ENCODE results near the gene CAV2.

CAV2 gene

GRCh38 chr7:116543664-116544063, 44.1 kb downstream of the CAV2 start:
- H3K36me3 ChIP-seq (ENCODE audit: control insufficient read depth, low read length): no peaks in the 10 kb centered on the region
- H3K27ac ChIP-seq (ENCODE audit: low read depth, low read length): no peak overlapping the region
- H3K79me2 ChIP-seq (ENCODE audit: control insufficient read depth, low read length): no peaks in the 10 kb centered on the region
- no peaks in the 10 kb centered on the region for H3K9me3 ChIP-seq (ENCODE audit: control insufficient read depth, insufficient read depth, low read length)
- no peaks in the 10 kb centered on the region for H3F3A ChIP-seq (ENCODE audit: control insufficient read depth, insufficient read depth)
- H4K20me1 ChIP-seq (ENCODE audit: control insufficient read depth, insufficient read depth, low read depth, low read length): no peaks in the 10 kb centered on the region
- no peak for TF ChIP-seq CTCF (IDR thresholded peaks at IDR 0.05; ENCODE audit: low read depth, low read length, poor library complexity, severe bottlenecking)
- TF ChIP-seq EZH2phosphoT487 (IDR thresholded peaks at IDR 0.05; ENCODE audit: borderline replicate concordance, low read length): no peak
- no peaks in the 10 kb centered on the region for H3K4me1 ChIP-seq (ENCODE audit: control insufficient read depth, low read length)
- no peak overlapping the region for H3K4me3 ChIP-seq (ENCODE audit: low read length)
- no peaks in the 10 kb centered on the region for H3K9me2 ChIP-seq (replicated peaks; ENCODE audit: control insufficient read depth, low read length)
- peaks cover 3% of the 10 kb centered on the region; the same call in 1 of the 2 replicates for H3K27me3 ChIP-seq (ENCODE audit: control insufficient read depth, low read length)
- no peak overlapping the region for H3K4me2 ChIP-seq (ENCODE audit: low read length)

- no peak overlapping the region for H3K4me3 ChIP-seq (ENCODE audit: low read length)
These were observed 44.9 kb downstream of the CAV2 start for GRCh38 chr7:116544487-116544886.

GRCh38 chr7:116545411-116545993, 46.0 kb downstream of the CAV2 start:
- TF ChIP-seq CTCF (IDR thresholded peaks at IDR 0.05; ENCODE audit: low read depth, low read length, poor library complexity, severe bottlenecking) (no peak), EZH2phosphoT487 (IDR thresholded peaks at IDR 0.05; ENCODE audit: borderline replicate concordance, low read length) (no peak)
- no peaks in the 10 kb centered on the region for H3K36me3 ChIP-seq (ENCODE audit: control insufficient read depth, low read length)
- H3K9me2 ChIP-seq (replicated peaks; ENCODE audit: control insufficient read depth, low read length): no peaks in the 10 kb centered on the region
- H3K4me2 ChIP-seq (ENCODE audit: low read length): no peak overlapping the region
- H3F3A ChIP-seq (ENCODE audit: control insufficient read depth, insufficient read depth): no peaks in the 10 kb centered on the region
- no peaks in the 10 kb centered on the region for H3K79me2 ChIP-seq (ENCODE audit: control insufficient read depth, low read length)
- H3K4me3 ChIP-seq (ENCODE audit: low read length): no peak overlapping the region
- no peaks in the 10 kb centered on the region for H3K4me1 ChIP-seq (ENCODE audit: control insufficient read depth, low read length)
- no peak overlapping the region for H3K27ac ChIP-seq (ENCODE audit: low read depth, low read length)
- H4K20me1 ChIP-seq (ENCODE audit: control insufficient read depth, insufficient read depth, low read depth, low read length): no peaks in the 10 kb centered on the region
- peaks cover 3% of the 10 kb centered on the region; the same call in 1 of the 2 replicates for H3K27me3 ChIP-seq (ENCODE audit: control insufficient read depth, low read length)
- H3K9me3 ChIP-seq (ENCODE audit: control insufficient read depth, insufficient read depth, low read length): no peaks in the 10 kb centered on the region

More at GRCh38 chr7:116544487-116544886, 44.9 kb downstream of the CAV2 start:
- Histone ChIP-seq H3K27ac (ENCODE audit: low read depth, low read length) (no peak overlapping the region), H3K9me3 (ENCODE audit: control insufficient read depth, insufficient read depth, low read length) (no peaks in the 10 kb centered on the region), H3K4me1 (ENCODE audit: control insufficient read depth, low read length) (no peaks in the 10 kb centered on the region), H3F3A (ENCODE audit: control insufficient read depth, insufficient read depth) (no peaks in the 10 kb centered on the region), H4K20me1 (ENCODE audit: control insufficient read depth, insufficient read depth, low read depth, low read length) (no peaks in the 10 kb centered on the region), H3K36me3 (ENCODE audit: control insufficient read depth, low read length) (no peaks in the 10 kb centered on the region), H3K79me2 (ENCODE audit: control insufficient read depth, low read length) (no peaks in the 10 kb centered on the region), H3K27me3 (ENCODE audit: control insufficient read depth, low read length) (peaks cover 3% of the 10 kb centered on the region; the same call in 1 of the 2 replicates), H3K9me2 (replicated peaks; ENCODE audit: control insufficient read depth, low read length) (no peaks in the 10 kb centered on the region), H3K4me2 (ENCODE audit: low read length) (no peak overlapping the region)
- TF ChIP-seq CTCF (IDR thresholded peaks at IDR 0.05; ENCODE audit: low read depth, low read length, poor library complexity, severe bottlenecking) (no peak), EZH2phosphoT487 (IDR thresholded peaks at IDR 0.05; ENCODE audit: borderline replicate concordance, low read length) (no peak)

All from DOHH2 (cell line).